A204.1 (cell line): Measurements from ENCODE around the gene ABCB8.
"Not testable (repeated sequence)": the region's sequence is repeated elsewhere in the genome, so short reads cannot be mapped to it uniquely, and the experiment has no call there.

ENCODE experiments used
- FAIRE-seq: peaks from 2 replicates; lab custom pipeline; 2012; peaks lifted over from hg19 to GRCh38; lab: Jason Lieb, UNC

ABCB8 gene

DNA sequence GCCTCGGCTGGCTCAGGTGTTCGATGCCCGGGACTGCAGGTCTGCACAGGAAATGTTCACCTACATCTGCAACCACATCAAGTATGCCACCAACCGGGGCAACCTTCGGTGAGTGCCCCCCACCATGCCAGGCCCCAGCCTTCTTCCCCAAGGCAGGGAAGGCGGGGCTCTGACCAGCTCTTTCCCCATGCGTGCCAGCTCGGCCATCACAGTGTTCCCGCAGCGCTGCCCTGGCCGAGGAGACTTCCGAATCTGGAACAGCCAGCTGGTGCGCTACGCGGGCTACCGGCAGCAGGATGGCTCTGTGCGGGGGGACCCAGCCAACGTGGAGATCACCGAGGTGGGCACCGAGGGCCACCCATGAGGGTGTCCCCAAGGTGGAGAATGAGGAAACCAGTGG is 29.9 kb upstream of the ABCB8 start:
- no peak for FAIRE-seq

GRCh38 chr7:150999001-150999400 is 29.2 kb upstream of the ABCB8 start:
- no peak for FAIRE-seq

DNA sequence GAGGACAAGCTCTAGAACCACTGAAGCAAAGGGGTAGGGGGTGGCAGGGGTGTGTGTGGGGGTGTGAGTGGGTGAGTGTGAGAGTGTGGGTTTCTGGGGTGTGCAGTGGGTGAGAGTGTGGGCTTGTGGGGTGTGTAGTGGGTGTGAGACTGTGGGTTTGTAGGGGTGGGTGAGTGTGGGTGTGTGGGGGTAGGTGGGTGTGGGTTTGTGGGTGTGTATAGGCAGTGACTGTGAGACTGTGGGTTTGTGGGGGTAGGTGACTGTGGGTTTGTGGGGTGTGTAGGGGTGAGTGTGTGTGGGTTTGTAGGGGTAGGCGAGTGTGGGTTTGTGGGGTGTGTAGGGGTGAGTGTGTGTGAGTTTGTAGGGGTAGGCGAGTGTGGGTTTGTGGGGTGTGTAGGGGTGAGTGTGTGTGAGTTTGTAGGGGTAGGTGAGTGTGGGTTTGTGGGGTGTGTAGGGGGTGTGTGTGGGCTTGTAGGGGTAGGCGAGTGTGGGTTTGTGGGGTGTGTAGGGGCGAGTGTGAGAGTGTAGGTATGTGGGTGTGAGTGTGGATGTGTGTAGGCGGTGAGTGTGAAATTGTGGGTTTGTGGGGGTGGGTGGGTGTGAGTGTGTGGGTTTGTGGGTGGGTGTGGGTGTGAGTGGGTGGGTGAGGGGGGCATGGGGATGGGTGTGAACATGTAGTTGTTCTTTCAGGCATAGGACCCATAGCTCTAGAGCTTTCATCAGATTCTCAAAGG is 28.6 kb upstream of the ABCB8 start:
- FAIRE-seq, result no peak

DNA sequence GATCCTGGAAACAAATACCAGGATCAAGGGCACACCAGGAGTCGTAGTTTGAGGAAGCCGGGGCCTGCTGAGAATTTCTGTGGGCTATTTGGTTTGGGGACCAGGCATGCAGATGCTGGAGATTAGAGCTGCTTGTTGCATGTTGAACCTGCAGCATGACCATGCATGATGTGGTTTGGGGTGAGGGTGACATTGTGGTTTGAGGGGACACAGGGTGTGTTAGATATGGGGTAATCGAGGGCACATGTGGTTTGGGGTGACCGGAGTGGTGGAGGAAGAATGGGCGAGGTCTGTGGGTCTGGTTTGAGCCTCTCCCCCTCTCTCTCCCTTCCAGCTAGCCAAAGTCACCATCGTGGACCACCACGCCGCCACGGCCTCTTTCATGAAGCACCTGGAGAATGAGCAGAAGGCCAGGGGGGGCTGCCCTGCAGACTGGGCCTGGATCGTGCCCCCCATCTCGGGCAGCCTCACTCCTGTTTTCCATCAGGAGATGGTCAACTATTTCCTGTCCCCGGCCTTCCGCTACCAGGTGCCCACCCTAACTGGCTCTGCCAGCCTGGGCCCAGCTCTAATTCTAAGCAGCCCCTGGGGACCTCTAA is 27.3 kb upstream of the ABCB8 start:
- no peak for FAIRE-seq

GRCh38 chr7:151001546-151001945 is 26.7 kb upstream of the ABCB8 start:
- no peak for FAIRE-seq

GRCh38 chr7:151003572-151003971 is 24.7 kb upstream of the ABCB8 start:
- FAIRE-seq, result no peak

DNA sequence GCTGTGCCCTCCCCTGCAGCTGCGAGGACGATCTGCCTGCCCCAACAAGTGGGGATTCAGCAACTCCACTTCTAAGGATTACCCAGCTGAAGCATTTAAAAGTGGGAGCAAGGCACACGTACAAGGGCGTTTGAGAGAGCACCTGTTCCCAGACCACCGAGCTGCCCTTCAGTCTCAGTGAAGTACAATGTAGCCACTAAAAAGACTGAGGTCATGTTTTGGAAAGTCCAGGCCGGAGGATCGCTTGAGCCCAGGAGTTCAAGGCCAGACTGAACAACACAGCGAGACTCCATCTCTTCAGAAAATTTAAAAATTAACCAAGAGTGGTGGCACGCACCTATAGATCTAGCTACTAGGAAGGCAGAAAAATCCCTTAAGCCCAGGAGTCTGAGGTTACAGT is 22.7 kb upstream of the ABCB8 start:
- no peak for FAIRE-seq

DNA sequence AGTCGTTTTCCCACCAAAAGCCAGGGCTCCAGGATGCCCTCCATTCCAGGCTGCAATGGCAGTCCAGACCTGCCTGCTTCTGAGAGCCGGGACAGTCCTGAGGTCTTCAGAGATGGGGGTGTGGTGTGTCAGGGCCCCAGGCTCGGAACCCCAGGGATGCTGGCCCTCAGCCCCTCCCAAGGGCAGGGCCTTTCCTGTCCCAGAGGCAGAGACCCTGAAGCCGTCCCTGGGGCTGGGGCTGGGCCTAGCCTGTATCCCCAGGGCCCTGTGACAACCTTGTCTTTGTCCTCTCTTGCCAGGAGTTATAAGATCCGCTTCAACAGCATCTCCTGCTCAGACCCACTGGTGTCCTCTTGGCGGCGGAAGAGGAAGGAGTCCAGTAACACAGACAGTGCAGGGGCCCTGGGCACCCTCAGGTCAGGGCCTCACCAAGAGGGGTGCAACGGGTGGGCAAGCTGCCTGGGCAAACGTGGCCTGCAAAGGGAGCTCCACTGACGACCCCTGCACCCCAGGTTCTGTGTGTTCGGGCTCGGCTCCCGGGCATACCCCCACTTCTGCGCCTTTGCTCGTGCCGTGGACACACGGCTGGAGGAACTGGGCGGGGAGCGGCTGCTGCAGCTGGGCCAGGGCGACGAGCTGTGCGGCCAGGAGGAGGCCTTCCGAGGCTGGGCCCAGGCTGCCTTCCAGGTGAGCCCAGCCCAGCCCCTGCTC is 21.5 kb upstream of the ABCB8 start:
- FAIRE-seq, result no peak

DNA sequence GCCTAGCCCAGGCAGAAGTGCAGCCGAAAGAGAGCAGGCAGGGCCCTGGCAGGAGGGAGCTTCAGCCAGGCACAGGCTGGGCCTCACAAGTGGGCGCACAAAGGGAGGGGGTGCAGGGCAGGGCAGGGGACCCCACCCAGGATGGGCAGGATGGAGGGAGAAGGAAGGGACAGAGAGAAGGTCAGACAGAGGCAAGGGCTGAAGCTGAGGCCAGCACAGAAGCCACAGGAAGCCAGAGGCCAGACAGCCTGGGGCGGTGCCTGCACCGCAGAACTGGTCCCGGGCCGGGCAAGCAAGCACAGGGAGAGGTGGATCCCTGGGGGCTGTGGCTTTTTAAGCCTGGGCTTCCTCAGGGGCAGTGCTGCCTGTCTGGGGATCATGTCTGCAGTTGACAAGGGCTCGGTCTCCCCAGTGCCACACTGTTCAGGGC is 20.8 kb upstream of the ABCB8 start:
- no peak for FAIRE-seq

DNA sequence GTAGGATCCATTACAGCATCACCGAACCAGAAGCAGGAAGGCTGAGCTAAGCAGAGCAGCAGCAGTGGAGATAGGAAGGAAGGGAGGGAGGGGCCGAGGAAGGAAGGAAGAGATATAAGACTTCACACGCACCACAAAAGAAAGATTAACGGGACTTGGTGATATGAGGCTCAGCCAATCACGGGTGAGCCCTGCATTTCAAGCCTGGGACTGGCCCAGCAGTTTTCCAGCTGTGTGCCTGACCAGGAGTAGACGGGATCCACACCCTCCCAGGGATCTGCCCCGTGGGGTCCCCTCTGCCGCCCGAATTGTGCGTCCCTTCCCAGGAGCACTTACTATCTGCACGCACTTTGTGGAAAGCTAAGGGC is 20.1 kb upstream of the ABCB8 start:
- FAIRE-seq, result no peak

GRCh38 chr7:151008511-151009323 is 19.5 kb upstream of the ABCB8 start:
- FAIRE-seq, result no peak

DNA sequence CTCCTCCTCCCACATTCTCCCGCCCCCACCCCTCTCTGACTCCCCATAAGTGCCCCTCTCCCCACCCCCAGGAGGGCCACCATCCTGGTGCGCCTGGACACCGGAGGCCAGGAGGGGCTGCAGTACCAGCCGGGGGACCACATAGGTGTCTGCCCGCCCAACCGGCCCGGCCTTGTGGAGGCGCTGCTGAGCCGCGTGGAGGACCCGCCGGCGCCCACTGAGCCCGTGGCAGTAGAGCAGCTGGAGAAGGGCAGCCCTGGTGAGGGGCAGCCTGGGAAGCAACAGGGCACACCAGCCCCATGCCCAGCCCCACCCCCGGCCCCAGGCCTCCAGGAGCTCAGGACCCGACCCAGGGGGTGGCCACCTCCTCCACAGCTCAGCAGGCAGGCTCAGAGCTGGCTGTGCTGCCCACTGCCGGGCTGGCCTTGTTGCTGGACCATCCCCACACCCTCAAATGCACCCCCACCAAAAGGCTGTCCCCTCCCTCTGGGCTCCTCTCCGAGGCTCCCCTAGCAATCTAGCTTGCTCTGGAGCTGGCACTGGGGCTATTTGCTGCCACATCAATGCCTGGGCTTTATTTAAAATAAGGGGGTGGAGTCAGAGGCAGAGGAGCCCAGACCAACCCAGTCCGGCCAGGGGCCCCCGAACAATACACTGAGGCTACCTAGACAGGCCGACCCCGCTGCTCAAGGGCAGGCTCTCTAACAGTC is 18.8 kb upstream of the ABCB8 start:
- no peak for FAIRE-seq

- FAIRE-seq, result no peak
Observed at GRCh38 chr7:151010037-151010306, 18.3 kb upstream of the ABCB8 start.

DNA sequence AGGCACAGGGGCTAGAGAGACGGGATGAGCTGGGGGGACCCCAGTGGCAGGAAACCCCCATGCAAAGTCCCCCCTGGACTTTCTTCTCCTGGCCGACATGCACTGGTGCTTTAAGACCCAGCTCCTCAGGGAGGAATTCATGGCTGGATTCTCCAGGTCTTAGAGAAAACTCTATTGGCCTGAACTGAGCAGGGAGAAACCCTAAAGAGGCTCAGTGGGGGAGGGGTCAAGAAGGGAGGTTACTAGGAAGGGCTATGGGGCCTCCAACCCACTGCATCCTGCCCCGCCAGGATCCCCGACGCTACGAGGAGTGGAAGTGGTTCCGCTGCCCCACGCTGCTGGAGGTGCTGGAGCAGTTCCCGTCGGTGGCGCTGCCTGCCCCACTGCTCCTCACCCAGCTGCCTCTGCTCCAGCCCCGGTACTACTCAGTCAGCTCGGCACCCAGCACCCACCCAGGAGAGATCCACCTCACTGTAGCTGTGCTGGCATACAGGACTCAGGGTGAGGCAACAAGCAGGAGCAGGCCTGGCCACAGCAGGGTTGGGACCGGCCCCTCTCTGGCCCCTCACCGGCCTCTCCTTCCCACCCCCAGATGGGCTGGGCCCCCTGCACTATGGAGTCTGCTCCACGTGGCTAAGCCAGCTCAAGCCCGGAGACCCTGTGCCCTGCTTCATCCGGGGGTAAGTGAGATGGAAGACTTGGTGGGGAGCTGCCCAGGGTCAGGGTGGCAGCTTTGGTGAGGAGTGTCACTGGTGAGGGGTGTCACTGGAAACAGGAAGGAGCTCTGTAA is 17.7 kb upstream of the ABCB8 start:
- FAIRE-seq, result no peak

DNA sequence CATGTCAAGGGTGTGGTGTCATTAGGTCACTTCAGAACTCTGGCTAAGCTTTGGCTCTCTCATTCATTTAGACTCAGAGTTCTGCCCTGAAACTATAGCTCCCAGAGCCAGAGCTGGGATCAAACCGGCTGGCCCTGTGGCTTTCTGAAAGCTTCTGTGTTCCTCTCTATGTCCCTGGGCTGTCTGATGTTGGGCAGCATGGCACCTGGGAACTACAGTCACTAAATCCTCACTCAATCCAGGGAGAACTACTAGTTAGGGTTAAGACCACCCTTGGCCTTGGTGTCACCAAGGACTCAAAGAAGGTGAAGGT is 17.2 kb upstream of the ABCB8 start:
- no peak for FAIRE-seq

DNA sequence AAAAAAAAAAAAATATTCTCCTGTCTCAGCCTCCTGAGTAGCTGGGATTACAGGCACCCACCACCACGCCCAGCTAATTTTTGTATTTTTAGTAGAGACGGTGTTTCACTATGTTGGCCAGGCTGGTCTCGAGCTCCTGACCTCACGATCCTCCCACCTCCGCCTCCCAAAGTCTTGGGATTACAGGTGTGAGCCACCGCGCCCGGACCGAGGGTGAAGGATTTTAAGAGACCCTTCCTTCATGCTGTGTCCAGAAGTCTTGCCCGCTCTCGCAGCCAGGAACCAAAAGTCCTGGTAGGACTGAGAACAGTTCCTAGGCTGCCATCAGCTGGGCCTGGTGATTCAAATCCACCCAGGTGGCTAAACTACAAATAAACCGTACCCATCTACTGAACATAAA is 16.6 kb upstream of the ABCB8 start:
- not testable (repeated sequence) for FAIRE-seq

- no peak for FAIRE-seq
Observed at GRCh38 chr7:151012031-151012692, 16.1 kb upstream of the ABCB8 start.

- FAIRE-seq, result no peak
Observed at GRCh38 chr7:151012911-151013347, 15.3 kb upstream of the ABCB8 start.

DNA sequence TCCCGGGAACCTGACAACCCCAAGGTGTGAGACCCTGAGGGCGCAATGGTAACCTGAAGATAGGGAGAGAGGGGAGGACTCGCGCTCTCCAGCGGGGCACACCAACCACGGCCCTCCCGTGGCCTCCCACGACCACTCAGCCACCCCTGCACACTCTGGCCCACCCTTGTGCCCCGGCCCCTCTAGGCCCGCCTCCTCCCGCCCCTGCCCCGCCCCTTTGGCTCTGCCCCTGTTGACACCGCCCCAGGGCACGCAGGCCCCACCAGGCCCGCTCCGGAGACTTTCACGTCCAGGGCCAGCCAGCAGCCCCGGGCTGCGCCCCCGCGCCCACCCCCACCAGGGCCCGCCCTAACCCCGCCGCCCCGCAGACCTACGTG is 14.9 kb upstream of the ABCB8 start:
- no peak for FAIRE-seq

DNA sequence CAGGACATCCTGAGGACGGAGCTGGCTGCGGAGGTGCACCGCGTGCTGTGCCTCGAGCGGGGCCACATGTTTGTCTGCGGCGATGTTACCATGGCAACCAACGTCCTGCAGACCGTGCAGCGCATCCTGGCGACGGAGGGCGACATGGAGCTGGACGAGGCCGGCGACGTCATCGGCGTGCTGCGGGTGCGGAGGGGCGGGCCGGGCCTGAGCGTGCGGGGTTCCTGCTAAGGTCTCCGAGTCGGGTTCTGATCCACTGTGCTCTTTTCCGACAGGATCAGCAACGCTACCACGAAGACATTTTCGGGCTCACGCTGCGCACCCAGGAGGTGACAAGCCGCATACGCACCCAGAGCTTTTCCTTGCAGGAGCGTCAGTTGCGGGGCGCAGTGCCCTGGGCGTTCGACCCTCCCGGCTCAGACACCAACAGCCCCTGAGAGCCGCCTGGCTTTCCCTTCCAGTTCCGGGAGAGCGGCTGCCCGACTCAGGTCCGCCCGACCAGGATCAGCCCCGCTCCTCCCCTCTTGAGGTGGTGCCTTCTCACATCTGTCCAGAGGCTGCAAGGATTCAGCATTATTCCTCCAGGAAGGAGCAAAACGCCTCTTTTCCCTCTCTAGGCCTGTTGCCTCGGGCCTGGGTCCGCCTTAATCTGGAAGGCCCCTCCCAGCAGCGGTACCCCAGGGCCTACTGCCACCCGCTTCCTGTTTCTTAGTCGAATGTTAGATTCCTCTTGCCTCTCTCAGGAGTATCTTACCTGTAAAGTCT is 14.3 kb upstream of the ABCB8 start:
- no peak for FAIRE-seq
